Upper lobe of left lung (tissue), 6 donors: ENCODE data around the gene IGSF3. TPM values are rescaled to one million over a fixed set of nuclear protein-coding genes. Genes with fewer than 3 reads are reported as not detected.

Experiments used
- ATAC-seq, 2 donors: fragments of 200-7000 bp; cut with Tn5 transposase; one replicate each; pipeline ENCODE4 v1.9.1; 2022; ENCODE audit warnings: mild to moderate bottlenecking in 2 of 2, moderate library complexity in 2 of 2; ENCODE audit not compliant: low FRiP score in 2 of 2
- DNase-seq, 2 donors: peaks; one replicate each; pipeline ENCODE4 v3.0.0-alpha.2; 2019 to 2020
- H3K27ac ChIP-seq, 4 donors: fragments of 200-600 bp; sonication (generic); one replicate each; pipeline ENCODE4 v1.5.1; 2016 to 2019
- H3K27me3 ChIP-seq, 4 donors: fragments of 200-600 bp; sonication (generic); one replicate each; pipeline ENCODE4 v1.5.1; 2017 to 2019
- H3K36me3 ChIP-seq, 4 donors: fragments of 200-600 bp; sonication (generic); one replicate each; pipeline ENCODE4 v1.5.1; 2016 to 2019
- H3K4me1 ChIP-seq, 4 donors: fragments of 200-600 bp; sonication (generic); one replicate each; pipeline ENCODE4 v1.5.1; 2018 to 2019
- H3K4me3 ChIP-seq, 4 donors: fragments of 200-600 bp; sonication (generic); one replicate each; pipeline ENCODE4 v1.5.1; 2017 to 2019; ENCODE audit warnings: mild to moderate bottlenecking in 2 of 4, moderate library complexity in 1 of 4
- H3K9me3 ChIP-seq, 4 donors: fragments of 200-600 bp; sonication (generic); one replicate each; pipeline ENCODE4 v1.5.1; 2018 to 2019
- CTCF ChIP-seq, 6 experiments: fragments of 450-650 bp in 4 of 6; fragments of 200-600 bp in 2 of 6; sonication (generic) in 2 of 6; IDR thresholded peaks; one replicate each; pipeline ENCODE4 v1.5.1; 2016 to 2019; ENCODE audit warnings: antibody characterized with exemption in 6 of 6
- EP300 ChIP-seq, 4 donors: sonication (generic); formaldehyde crosslinking; IDR thresholded peaks; one replicate each; pipeline ENCODE4 v1.5.1; 2017; ENCODE audit warnings: antibody characterized with exemption in 4 of 4, control low read depth in 2 of 4
- POLR2A ChIP-seq, 4 donors: fragments of 450-650 bp; IDR thresholded peaks; one replicate each; pipeline ENCODE4 v1.5.1; 2016 to 2017; ENCODE audit warnings: antibody characterized with exemption in 4 of 4, mild to moderate bottlenecking in 2 of 4
- POLR2AphosphoS5 ChIP-seq, 2 donors: sonication (generic); formaldehyde crosslinking; IDR thresholded peaks; one replicate each; pipeline ENCODE4 v1.5.1; 2017; ENCODE audit warnings: antibody characterized with exemption in 2 of 2
- WGBS, 2 donors: methylation state at CpG; one replicate each; pipeline ENCODE4 v1.1.5; 2017 to 2018; 5-methylcytosine and 5-hydroxymethylcytosine counted together
- small RNA-seq, 4 donors: library from RNA; depleted of rRNA; stranded (forward); fragments of <200 nt; gene quantifications; one replicate each; pipeline ENCODE3, GENCODE V24; 2016
- total RNA-seq, 6 donors: library from RNA; depleted of rRNA in 4 of 6; stranded (reverse); fragments of >200 nt in 4 of 6; gene quantifications; one replicate each; pipeline versions ENCODE4 v1.1.0 to v1.2.1, GENCODE V29; 2016 to 2021
- donor health status: DM: no; HTN: no; CAD: no; lungs with moderate emphysema.
- donor health status: DM: no; HTN: yes; CAD: no; lungs with severe emphysema.

IGSF3 gene
- total RNA-seq, 6 donors from 2014 or later = 15.1 to 28.3 (median 23.7) TPM

GRCh38 chr1:116529199-116529631, 138.3 kb downstream of the IGSF3 start:
- 90 to 93% methylated on average over 3 of the region's 3 CpGs for WGBS, 2 donors
- DNase-seq = no peak

GRCh38 chr1:116528329-116529083, 139.0 kb downstream of the IGSF3 start:
- no peak for ATAC-seq
- H3K4me1 ChIP-seq = peaks cover 0 to 3% (median 0%) of the 10 kb centered on the region in 4 donors
- WGBS, 2 donors = 97 to 100% methylated on average over 1 of the region's 1 CpG

More at GRCh38 chr1:116529199-116529631, 138.3 kb downstream of the IGSF3 start:
- peaks cover 0 to 27% (median 11%) of the 10 kb centered on the region in 4 donors for H3K36me3 ChIP-seq
- H3K27me3 ChIP-seq = no peaks in the 10 kb centered on the region
- H3K9me3 ChIP-seq = no peaks in the 10 kb centered on the region
- no peak for ATAC-seq
- H3K4me1 ChIP-seq = peaks cover 0 to 3% (median 0%) of the 10 kb centered on the region in 4 donors
- no peak overlapping the region for H3K4me3 ChIP-seq
- no peak overlapping the region for H3K27ac ChIP-seq
- no peak for TF ChIP-seq CTCF (IDR thresholded peaks at IDR 0.05)
- no peak for TF ChIP-seq EP300 (IDR thresholded peaks at IDR 0.05)
- TF ChIP-seq POLR2AphosphoS5 (IDR thresholded peaks at IDR 0.05) = no peak
- TF ChIP-seq POLR2A (IDR thresholded peaks at IDR 0.05) = no peak

GRCh38 chr1:116525440-116525839, 142.1 kb downstream of the IGSF3 start:
- Histone ChIP-seq H3K4me1 (peaks cover 0 to 13% (median 8%) of the 10 kb centered on the region in 4 donors), H3K27me3 (no peaks in the 10 kb centered on the region), H3K36me3 (peaks cover 0 to 2% (median 0%) of the 10 kb centered on the region in 4 donors), H3K27ac (no peak overlapping the region), H3K4me3 (no peak overlapping the region), H3K9me3 (no peaks in the 10 kb centered on the region)
- TF ChIP-seq EP300 (IDR thresholded peaks at IDR 0.05) = no peak
- no peak for TF ChIP-seq POLR2A (IDR thresholded peaks at IDR 0.05)
- no peak for TF ChIP-seq POLR2AphosphoS5 (IDR thresholded peaks at IDR 0.05)
- WGBS, 2 donors = 94 to 96% methylated on average over 2 of the region's 2 CpGs
- DNase-seq (no peak), ATAC-seq (no peak)

More at GRCh38 chr1:116528329-116529083, 139.0 kb downstream of the IGSF3 start:
- Histone ChIP-seq H3K27me3 (no peaks in the 10 kb centered on the region), H3K4me3 (no peak overlapping the region), H3K27ac (no peak overlapping the region), H3K9me3 (no peaks in the 10 kb centered on the region), H3K36me3 (peaks cover 0 to 20% (median 6%) of the 10 kb centered on the region in 4 donors)
- no peak for DNase-seq
- no peak for TF ChIP-seq POLR2AphosphoS5 (IDR thresholded peaks at IDR 0.05)
- no peak for TF ChIP-seq POLR2A (IDR thresholded peaks at IDR 0.05)
- TF ChIP-seq CTCF (IDR thresholded peaks at IDR 0.05) = no peak

Small RNA genes within 50 kb of the gene (small RNA-seq; reads per million reads assigned to genes)
- gene MIR320B1 (0 reads per million in 4 donors), gene MIR548AC (0 reads per million in 4 donors)

Other genes starting within 250 kb of the IGSF3 start
- gene CD58, start 96.7 kb downstream of the IGSF3 start, total RNA-seq = 10 to 100 TPM; 17.8 to 52.0 (median 32.4) TPM
- 10 to 100 TPM in 2 of 6 donors, 1 to 10 TPM in 4; 3.8 to 23.5 (median 7.9) TPM for gene CD2, start 86.7 kb upstream of the IGSF3 start, total RNA-seq
- 10 to 100 TPM; 11.7 to 33.6 (median 20.1) TPM for gene PTGFRN, start 242.2 kb upstream of the IGSF3 start, total RNA-seq